Measurements from ENCODE around the gene ENAH.

DNA sequence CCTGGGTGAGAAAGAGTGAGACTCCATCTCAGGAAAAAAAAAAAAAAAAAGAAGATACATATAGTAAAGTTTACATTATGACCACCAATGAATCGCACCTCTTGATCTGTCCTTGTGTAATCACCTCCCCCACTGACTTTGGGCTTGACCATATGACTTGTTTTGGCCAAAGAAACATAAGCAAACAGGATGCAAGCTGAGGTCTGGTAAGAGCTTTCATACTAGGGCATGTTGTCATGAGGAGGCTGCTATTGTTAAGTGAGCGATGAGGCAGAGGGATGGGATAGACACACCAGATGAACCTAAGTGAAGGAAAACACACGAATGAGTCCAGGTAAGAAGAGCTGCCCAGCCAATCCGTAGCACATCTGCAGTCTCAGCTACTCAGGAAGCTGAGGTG lies 10.7 kb downstream of the ENAH start:
- TF ChIP-seq, protein P1, sequence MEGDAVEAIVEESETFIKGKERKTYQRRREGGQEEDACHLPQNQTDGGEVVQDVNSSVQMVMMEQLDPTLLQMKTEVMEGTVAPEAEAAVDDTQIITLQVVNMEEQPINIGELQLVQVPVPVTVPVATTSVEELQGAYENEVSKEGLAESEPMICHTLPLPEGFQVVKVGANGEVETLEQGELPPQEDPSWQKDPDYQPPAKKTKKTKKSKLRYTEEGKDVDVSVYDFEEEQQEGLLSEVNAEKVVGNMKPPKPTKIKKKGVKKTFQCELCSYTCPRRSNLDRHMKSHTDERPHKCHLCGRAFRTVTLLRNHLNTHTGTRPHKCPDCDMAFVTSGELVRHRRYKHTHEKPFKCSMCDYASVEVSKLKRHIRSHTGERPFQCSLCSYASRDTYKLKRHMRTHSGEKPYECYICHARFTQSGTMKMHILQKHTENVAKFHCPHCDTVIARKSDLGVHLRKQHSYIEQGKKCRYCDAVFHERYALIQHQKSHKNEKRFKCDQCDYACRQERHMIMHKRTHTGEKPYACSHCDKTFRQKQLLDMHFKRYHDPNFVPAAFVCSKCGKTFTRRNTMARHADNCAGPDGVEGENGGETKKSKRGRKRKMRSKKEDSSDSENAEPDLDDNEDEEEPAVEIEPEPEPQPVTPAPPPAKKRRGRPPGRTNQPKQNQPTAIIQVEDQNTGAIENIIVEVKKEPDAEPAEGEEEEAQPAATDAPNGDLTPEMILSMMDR (IDR thresholded peaks at IDR 0.05): no peak
- TF ChIP-seq POLR2A (IDR thresholded peaks at IDR 0.05) (no peak), EP300 (IDR thresholded peaks at IDR 0.05) (no peak)
